Transverse colon (tissue), 3 donors: ENCODE measurements around the gene RFX2.

ENCODE experiments used
- CTCF ChIP-seq, 5 experiments: fragments of 200-600 bp in 3 of 5; fragments of 450-650 bp in 2 of 5; sonication (generic) in 3 of 5; IDR thresholded peaks; 1 replicate in 2 of 5; 2 replicates in 3 of 5; pipeline ENCODE4 v1.5.1; 2016 to 2017; ENCODE audit warnings: antibody characterized with exemption in 5 of 5, inconsistent platforms in 3 of 5, mild to moderate bottlenecking in 2 of 5, moderate library complexity in 1 of 5
- EP300 ChIP-seq: sonication (generic); formaldehyde crosslinking; IDR thresholded peaks from one replicate; pipeline ENCODE4 v1.6.1; 2017; ENCODE audit warnings: antibody characterized with exemption, low read depth
- POLR2A ChIP-seq: fragments of 450-650 bp; IDR thresholded peaks from one replicate; pipeline ENCODE4 v1.6.1; 2016; ENCODE audit warnings: antibody characterized with exemption, mild to moderate bottlenecking, moderate library complexity

- TF ChIP-seq CTCF (IDR thresholded peaks at IDR 0.05): no peak
- no peak for TF ChIP-seq POLR2A
- TF ChIP-seq EP300: no peak
Observed at GRCh38 chr19:6014551-6015135, 95.7 kb downstream of the RFX2 start.
